ENCODE results near the gene RCAN1.

The RCAN1 gene

DNA sequence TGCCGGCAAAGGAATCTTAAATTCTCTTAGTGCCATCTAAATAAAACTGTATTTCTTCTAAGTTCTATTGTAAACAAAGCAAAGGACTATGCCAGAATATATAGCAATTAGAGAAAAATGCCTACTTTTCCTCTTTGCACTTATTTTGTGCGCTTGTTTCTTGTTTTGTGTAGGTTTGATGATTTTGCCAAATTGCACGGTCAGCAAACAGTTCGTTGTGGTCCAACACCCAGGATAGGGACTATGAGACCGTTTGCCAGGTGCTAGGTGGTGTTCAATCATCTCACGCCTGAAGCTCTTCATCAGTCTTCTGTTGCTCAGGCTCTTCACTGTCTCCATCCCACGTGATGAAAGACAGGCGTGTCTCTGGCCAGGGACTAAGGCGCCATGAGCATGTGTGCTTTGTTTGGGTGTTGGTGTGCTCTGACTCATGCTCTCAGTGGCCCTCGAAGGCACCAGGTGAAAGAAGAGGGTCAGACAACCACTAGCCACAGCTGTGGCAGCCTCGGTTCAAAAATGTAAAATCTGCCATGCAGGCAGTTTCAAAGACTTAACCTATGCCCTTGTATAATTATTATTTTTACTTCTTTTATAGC, 66.0 kb downstream of the RCAN1 start:
- no peak for DNase-seq (ENCODE audit: low read depth, low spot score)
- ChIA-PET POLR2A (no interaction called here), CTCF (no interaction called here)
- no peak overlapping the region for H3K4me3 ChIP-seq (ENCODE audit: low read depth, low read length)
- TF ChIP-seq, protein P1, sequence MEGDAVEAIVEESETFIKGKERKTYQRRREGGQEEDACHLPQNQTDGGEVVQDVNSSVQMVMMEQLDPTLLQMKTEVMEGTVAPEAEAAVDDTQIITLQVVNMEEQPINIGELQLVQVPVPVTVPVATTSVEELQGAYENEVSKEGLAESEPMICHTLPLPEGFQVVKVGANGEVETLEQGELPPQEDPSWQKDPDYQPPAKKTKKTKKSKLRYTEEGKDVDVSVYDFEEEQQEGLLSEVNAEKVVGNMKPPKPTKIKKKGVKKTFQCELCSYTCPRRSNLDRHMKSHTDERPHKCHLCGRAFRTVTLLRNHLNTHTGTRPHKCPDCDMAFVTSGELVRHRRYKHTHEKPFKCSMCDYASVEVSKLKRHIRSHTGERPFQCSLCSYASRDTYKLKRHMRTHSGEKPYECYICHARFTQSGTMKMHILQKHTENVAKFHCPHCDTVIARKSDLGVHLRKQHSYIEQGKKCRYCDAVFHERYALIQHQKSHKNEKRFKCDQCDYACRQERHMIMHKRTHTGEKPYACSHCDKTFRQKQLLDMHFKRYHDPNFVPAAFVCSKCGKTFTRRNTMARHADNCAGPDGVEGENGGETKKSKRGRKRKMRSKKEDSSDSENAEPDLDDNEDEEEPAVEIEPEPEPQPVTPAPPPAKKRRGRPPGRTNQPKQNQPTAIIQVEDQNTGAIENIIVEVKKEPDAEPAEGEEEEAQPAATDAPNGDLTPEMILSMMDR (IDR thresholded peaks at IDR 0.05; ENCODE audit: insufficient read depth, low read length, missing control alignments) = no peak

DNA sequence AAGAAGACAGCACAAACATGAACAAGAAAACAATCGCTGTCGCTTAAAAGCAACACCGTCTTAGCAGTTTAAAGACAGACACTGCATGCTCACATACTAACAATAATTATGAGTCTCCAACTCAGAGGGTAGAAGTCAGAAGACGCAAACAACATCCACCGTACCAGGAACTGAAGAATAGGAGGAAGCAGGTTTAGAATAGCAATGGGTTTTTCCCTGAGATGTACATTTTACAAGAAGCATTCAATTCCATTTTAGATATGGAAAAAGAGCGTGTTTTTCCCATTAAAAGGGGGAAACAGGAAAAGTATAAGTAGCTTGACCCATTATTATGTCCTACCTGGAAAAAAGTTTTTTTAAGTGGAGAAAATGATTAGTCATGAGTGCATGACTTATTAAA, 68.4 kb downstream of the RCAN1 start:
- no peak overlapping the region for H3K4me3 ChIP-seq (ENCODE audit: low read depth, low read length)
- ChIA-PET POLR2A (no interaction called here), CTCF (interaction anchor here (0.7 to 1.6 kb wide), 3 partner anchors 9 to 57 kb away, joined by 3 to 5 read pairs (median 4); no protein-coding TSS in a partner anchor)
- no peak for DNase-seq (ENCODE audit: low read depth, low spot score)
- TF ChIP-seq, protein P1 (IDR thresholded peaks at IDR 0.05; ENCODE audit: insufficient read depth, low read length, missing control alignments) = no peak

DNA sequence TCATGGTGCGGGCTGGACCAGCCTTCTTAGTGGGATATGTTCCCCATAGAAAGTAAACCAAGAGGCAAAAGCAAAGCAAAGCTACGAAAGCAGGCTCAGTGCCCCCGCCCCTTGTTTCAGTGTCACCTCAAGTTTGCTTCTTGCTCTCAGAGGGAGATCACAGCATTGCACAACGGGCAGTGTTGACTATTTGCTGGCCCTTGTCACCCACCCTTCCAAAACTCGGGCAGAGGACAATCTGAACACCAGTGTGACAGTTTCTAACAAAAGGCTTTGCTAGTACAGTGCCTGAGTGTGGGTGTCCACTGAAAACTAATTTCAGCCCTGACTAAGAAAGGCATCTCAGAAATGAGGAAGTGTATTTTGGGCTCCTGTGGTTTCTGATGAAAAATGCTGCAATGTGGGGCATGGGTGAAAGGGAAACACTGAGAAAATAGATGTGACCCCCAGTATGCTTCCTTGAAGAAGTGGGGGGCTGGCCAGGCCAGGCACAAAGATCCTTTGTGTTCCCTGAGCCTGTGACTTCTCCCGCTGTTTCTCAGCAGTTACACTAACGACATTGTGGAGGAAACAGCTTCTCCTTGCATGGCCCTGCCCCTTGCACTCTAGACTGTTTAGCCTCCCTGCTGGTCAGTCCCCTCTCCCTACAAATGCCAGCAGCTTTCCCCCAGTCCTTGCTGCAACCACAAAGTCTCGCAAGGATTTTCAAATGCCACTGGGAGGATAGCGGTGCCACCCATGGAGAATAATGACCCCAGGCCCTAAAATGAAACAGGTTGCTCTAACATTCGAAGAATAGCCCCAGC, 69.6 kb downstream of the RCAN1 start:
- ChIA-PET CTCF (interaction anchor here (1.3 to 3.1 kb wide), 4 partner anchors 15 to 58 kb away, joined by 4 to 17 read pairs (median 4); no protein-coding TSS in a partner anchor), POLR2A (interaction anchor here (0.7 to 1.3 kb wide), 2 partner anchors 15 to 19 kb away, joined by 4 to 6 read pairs; no protein-coding TSS in a partner anchor)
- H3K4me3 ChIP-seq (ENCODE audit: low read depth, low read length) = no peak overlapping the region
- TF ChIP-seq, protein P1 (IDR thresholded peaks at IDR 0.05; ENCODE audit: insufficient read depth, low read length, missing control alignments) = no peak
- no peak for DNase-seq (ENCODE audit: low read depth, low spot score)

DNA sequence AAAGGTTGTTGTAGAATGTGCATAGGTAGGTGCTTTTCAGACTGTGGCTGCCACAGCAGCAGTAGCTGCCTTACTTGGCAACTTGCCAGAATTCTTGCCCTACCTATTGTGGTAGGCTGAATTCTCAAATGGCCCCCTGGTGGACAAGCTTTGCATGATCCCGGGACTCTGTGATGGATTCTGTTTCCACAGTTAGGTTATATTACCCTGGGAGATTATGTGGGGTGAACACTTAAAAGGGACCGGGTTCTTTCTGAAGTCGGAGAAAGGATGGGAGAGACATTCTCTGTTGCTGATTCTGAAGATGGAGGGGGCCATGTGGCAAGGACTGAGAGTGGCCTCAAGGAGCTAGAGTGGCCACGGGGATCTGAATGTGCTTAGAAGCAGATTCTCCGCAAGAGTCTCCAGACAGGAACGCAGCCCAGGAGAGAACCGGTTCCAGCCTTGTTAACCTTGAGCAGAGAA, 70.8 kb downstream of the RCAN1 start:
- CTCF ChIA-PET = interaction anchor here (1.0 to 3.1 kb wide), 8 partner anchors 8 to 38 kb away, joined by 3 to 17 read pairs (median 6); no protein-coding TSS in a partner anchor
- DNase-seq (ENCODE audit: low read depth, low spot score) = no peak
- TF ChIP-seq, protein P1 (IDR thresholded peaks at IDR 0.05; ENCODE audit: insufficient read depth, low read length, missing control alignments) = peak; percentile 47

DNA sequence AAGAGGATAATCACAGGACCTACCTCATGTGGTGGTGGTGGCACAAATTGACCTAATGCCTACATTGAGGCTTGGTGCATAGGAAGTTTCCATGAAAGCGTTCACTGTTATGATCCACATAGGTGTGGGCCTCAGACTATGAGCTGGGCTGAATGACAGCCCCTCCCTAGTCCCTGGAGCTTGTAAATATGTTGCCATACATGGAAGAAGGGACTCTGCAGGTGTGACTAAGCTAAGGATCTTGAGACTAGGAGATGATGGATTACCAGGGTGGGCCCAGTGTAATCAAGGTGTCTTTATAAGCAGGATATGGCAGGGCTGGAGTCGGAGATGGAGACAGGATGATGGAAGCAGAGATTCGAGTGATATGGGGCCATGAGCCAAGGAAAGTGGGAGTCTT, 71.9 kb downstream of the RCAN1 start:
- TF ChIP-seq, protein P1 (IDR thresholded peaks at IDR 0.05; ENCODE audit: insufficient read depth, low read length, missing control alignments) = no peak
- ChIA-PET POLR2A (interaction anchor here (1.8 kb wide), 1 partner anchor 16 kb away, joined by 9 read pairs; no protein-coding TSS in a partner anchor), CTCF (interaction anchor here (0.8 to 3.1 kb wide), 7 partner anchors 9 to 60 kb away, joined by 3 to 17 read pairs (median 8); no protein-coding TSS in a partner anchor)
- H3K4me3 ChIP-seq (ENCODE audit: low read depth, low read length) = no peak overlapping the region
- no peak for DNase-seq (ENCODE audit: low read depth, low spot score)

More for the DNA sequence above, 70.8 kb downstream of the RCAN1 start:
- no peak overlapping the region for H3K4me3 ChIP-seq (ENCODE audit: low read depth, low read length)
- POLR2A ChIA-PET = interaction anchor here (1.8 kb wide), 1 partner anchor 17 kb away, joined by 9 read pairs; no protein-coding TSS in a partner anchor

DNA sequence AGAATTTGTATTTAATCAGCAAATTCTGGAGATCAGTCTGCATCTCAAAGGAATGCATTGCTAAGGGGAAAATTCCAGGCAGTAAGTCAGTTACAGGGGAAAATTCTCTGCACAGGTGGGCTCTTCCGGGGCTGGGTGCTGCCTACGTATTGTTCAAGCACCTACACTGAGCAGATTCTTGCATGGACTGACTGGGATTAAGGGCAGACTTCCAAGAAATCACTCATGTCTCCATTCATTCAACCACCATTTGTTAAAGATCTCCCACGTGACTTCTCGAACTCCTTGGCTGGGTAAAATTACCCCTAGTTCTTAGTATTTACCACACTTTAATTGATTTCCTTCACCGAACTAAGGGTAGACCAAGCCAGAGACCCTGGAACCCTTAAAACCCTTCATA, 74.7 kb downstream of the RCAN1 start:
- no peak for DNase-seq (ENCODE audit: low read depth, low spot score)
- CTCF ChIA-PET = interaction anchor here (1.1 kb wide), 1 partner anchor 21 kb away, joined by 4 read pairs; no protein-coding TSS in a partner anchor
- POLR2A ChIA-PET = no interaction called here

More for the DNA sequence above, 74.7 kb downstream of the RCAN1 start:
- TF ChIP-seq, protein P1 (IDR thresholded peaks at IDR 0.05; ENCODE audit: insufficient read depth, low read length, missing control alignments) = no peak
- H3K4me3 ChIP-seq (ENCODE audit: low read depth, low read length) = no peak overlapping the region

Measured in AG04449 (cell line).